Activated T-cell treated with anti-CD3 and anti-CD28 coated beads for 24 hours (primary cell): ENCODE measurements around the gene RHOT1.
"Not testable (repeated sequence)": the region's sequence is repeated elsewhere in the genome, so short reads cannot be mapped to it uniquely, and the experiment has no call there.

Source experiments
- DNase-seq: peaks from one replicate; pipeline ENCODE4 v3.0.0-alpha.2; 2020; ENCODE audit warnings: low read depth

The RHOT1 gene

GRCh38 chr17:32159586-32160438 is 17.5 kb downstream of the RHOT1 start:
- no peak for DNase-seq

GRCh38 chr17:32160526-32160925 is 18.2 kb downstream of the RHOT1 start:
- no peak for DNase-seq

GRCh38 chr17:32161029-32161428 is 18.7 kb downstream of the RHOT1 start:
- DNase-seq: no peak

- DNase-seq: no peak
Measured at GRCh38 chr17:32161506-32162365, 19.4 kb downstream of the RHOT1 start.

- no peak for DNase-seq
Measured at GRCh38 chr17:32174889-32175288, 32.6 kb downstream of the RHOT1 start.

- not testable (repeated sequence) for DNase-seq
Measured at GRCh38 chr17:32178679-32179078, 36.4 kb downstream of the RHOT1 start.

- not testable (repeated sequence) for DNase-seq
Measured at GRCh38 chr17:32179103-32179502, 36.8 kb downstream of the RHOT1 start.

- DNase-seq: not testable (repeated sequence)
Measured at GRCh38 chr17:32179526-32179925, 37.2 kb downstream of the RHOT1 start.

GRCh38 chr17:32180262-32180661 is 38.0 kb downstream of the RHOT1 start:
- DNase-seq: not testable (repeated sequence)

- no peak for DNase-seq
Measured at GRCh38 chr17:32185875-32186274, 43.6 kb downstream of the RHOT1 start.

- no peak for DNase-seq
Measured at GRCh38 chr17:32187271-32187670, 45.0 kb downstream of the RHOT1 start.

GRCh38 chr17:32189343-32189742 is 47.0 kb downstream of the RHOT1 start:
- DNase-seq: no peak

GRCh38 chr17:32191306-32191705 is 49.0 kb downstream of the RHOT1 start:
- no peak for DNase-seq

GRCh38 chr17:32192379-32192778 is 50.1 kb downstream of the RHOT1 start:
- DNase-seq: no peak

- DNase-seq: no peak
Measured at GRCh38 chr17:32197987-32198386, 55.7 kb downstream of the RHOT1 start.

- no peak for DNase-seq
Measured at GRCh38 chr17:32206861-32207260, 64.6 kb downstream of the RHOT1 start.

- DNase-seq: no peak
Measured at GRCh38 chr17:32208436-32208835, 66.1 kb downstream of the RHOT1 start.

- no peak for DNase-seq
Measured at GRCh38 chr17:32209608-32210007, 67.3 kb downstream of the RHOT1 start.

GRCh38 chr17:32211671-32212070 is 69.4 kb downstream of the RHOT1 start:
- no peak for DNase-seq

GRCh38 chr17:32215696-32216095 is 73.4 kb downstream of the RHOT1 start:
- no peak for DNase-seq

- no peak for DNase-seq
Measured at GRCh38 chr17:32222621-32223020, 80.3 kb downstream of the RHOT1 start.

- DNase-seq: no peak
Measured at GRCh38 chr17:32223703-32224102, 81.4 kb downstream of the RHOT1 start.

- DNase-seq: no peak
Measured at GRCh38 chr17:32226886-32227285, 84.6 kb downstream of the RHOT1 start.
